ENCODE measurements around the gene ATP5PB. TPM values are rescaled to one million over a fixed set of nuclear protein-coding genes. Genes with fewer than 3 reads are reported as not detected.

The ATP5PB gene
- total RNA-seq, 1 experiment from 2014 or later: 323 TPM

DNA sequence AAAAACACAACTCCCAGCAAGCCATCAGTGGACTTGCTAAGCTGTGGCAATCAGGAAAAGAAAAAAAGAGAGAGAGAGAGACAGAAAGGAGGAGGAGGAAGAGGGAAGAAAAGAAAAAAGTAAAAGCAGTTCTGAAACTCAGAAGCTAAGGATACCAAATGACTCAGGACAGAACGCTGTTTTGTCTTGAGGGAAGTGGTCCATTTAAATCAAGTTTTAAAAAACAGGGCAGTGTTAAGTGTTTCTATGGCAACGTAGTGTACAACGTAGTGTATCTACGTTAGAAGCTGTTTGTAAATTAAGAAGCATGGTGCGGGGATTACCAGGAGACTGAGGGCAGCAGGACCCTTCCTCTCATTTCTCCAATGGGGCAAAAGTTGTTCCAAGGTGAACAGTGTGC lies 48.3 kb downstream of the ATP5PB start:
- no peak overlapping the region for H3K9ac ChIP-seq (ENCODE audit: low read length)
- TF ChIP-seq YY1 (IDR thresholded peaks at IDR 0.05; ENCODE audit: extremely low read depth, insufficient replicate concordance, low read depth, low read length) (no peak), ZNF274 (IDR thresholded peaks at IDR 0.05; ENCODE audit: low read depth, low read length) (no peak), ZBTB33 (IDR thresholded peaks at IDR 0.05; ENCODE audit: extremely low read depth, insufficient replicate concordance, low read length) (no peak), SRF (IDR thresholded peaks at IDR 0.05; ENCODE audit: low read depth) (no peak), POLR2AphosphoS5 (IDR thresholded peaks at IDR 0.05; ENCODE audit: low read depth, low read length) (no peak), ATF3 (IDR thresholded peaks at IDR 0.05) (no peak), POLR2A (IDR thresholded peaks at IDR 0.05; ENCODE audit: borderline replicate concordance, extremely low read depth, insufficient read depth, insufficient read length) (no peak), EGR1 (IDR thresholded peaks at IDR 0.05; ENCODE audit: low read depth) (no peak), SP1 (IDR thresholded peaks at IDR 0.05; ENCODE audit: low read depth) (no peak), ZFX (IDR thresholded peaks at IDR 0.05) (no peak), ELF1 (IDR thresholded peaks at IDR 0.05; ENCODE audit: borderline replicate concordance, low read depth) (no peak)
- TF ChIP-seq, protein P1, sequence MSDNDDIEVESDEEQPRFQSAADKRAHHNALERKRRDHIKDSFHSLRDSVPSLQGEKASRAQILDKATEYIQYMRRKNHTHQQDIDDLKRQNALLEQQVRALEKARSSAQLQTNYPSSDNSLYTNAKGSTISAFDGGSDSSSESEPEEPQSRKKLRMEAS (IDR thresholded peaks at IDR 0.05): no peak
- H4K20me1 ChIP-seq (ENCODE audit: insufficient read depth): no peaks in the 10 kb centered on the region
- no peaks in the 10 kb centered on the region for H3K36me3 ChIP-seq (ENCODE audit: control insufficient read depth in 1 of 2, insufficient read depth in 2 of 2, low read length in 2 of 2)
- no peak overlapping the region for H3K4me3 ChIP-seq (replicated peaks in 1 of 2; ENCODE audit: low read depth in 1 of 2, low read length in 2 of 2)
- no peak overlapping the region for H3K27ac ChIP-seq (ENCODE audit: low read depth, low read length)
- H2AFZ ChIP-seq (ENCODE audit: low read depth, low read length, poor library complexity, severe bottlenecking): no peak overlapping the region
- H3K9me3 ChIP-seq (ENCODE audit: control insufficient read depth in 1 of 2, insufficient read depth in 1 of 2, low read depth in 1 of 2, low read length in 2 of 2): no peaks in the 10 kb centered on the region
- no peaks in the 10 kb centered on the region for H3K27me3 ChIP-seq (ENCODE audit: insufficient read depth, low read length)
- CTCF ChIA-PET: interaction anchor here (3.3 kb wide), 1 partner anchor 10 kb away, joined by 26 read pairs; no protein-coding TSS in a partner anchor
- intact Hi-C loops (cut with micrococcal nuclease): no loop called here
- no TSS peak for BruUV-seq (replicated peaks)
- ATAC-seq: no peak
- H3K79me2 ChIP-seq (ENCODE audit: insufficient read depth, low read length): no peaks in the 10 kb centered on the region
- H3K9me2 ChIP-seq (ENCODE audit: insufficient read depth): no peaks in the 10 kb centered on the region
- POLR2A ChIA-PET: interaction anchor here (3.0 kb wide), 1 partner anchor 11 kb away, joined by 11 read pairs; no protein-coding TSS in a partner anchor
- no peaks in the 10 kb centered on the region for H3K4me1 ChIP-seq (ENCODE audit: control insufficient read depth in 1 of 2, insufficient read depth in 2 of 2, low read length in 2 of 2)
- no peak for DNase-seq (ENCODE audit: low read depth, low spot score)
- H3K4me2 ChIP-seq (ENCODE audit: low read length): no peak overlapping the region
- RAD21 ChIA-PET (ENCODE audit: low non-redundant PET in 1 of 2, low total read pairs in 2 of 2, uncharacterized antibody in 2 of 2, unreplicated experiment in 2 of 2): no interaction called here

Measured in HCT116 (cell line).